ENCODE measurements around the gene PTCH1.

DNA sequence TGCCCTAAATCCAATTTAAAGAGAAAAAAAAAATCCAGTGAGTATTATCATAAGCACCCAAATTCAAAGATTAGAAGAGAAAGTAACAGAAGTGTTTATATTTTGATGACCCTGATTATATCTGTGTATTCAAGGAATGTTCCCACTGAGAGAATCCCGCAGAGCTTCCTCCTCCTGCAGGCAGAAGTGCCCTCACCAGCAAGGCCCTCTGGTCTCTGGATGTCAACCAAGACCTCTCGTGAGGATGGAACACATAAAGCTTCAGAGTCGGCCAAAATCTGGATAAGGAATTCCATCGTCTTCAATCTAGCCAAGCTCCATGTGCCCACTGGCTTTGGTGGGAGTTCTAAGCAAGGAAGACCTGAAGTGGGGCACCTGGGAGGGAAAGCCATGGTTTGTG lies 18.1 kb downstream of the PTCH1 start:
- TF ChIP-seq, protein P1, sequence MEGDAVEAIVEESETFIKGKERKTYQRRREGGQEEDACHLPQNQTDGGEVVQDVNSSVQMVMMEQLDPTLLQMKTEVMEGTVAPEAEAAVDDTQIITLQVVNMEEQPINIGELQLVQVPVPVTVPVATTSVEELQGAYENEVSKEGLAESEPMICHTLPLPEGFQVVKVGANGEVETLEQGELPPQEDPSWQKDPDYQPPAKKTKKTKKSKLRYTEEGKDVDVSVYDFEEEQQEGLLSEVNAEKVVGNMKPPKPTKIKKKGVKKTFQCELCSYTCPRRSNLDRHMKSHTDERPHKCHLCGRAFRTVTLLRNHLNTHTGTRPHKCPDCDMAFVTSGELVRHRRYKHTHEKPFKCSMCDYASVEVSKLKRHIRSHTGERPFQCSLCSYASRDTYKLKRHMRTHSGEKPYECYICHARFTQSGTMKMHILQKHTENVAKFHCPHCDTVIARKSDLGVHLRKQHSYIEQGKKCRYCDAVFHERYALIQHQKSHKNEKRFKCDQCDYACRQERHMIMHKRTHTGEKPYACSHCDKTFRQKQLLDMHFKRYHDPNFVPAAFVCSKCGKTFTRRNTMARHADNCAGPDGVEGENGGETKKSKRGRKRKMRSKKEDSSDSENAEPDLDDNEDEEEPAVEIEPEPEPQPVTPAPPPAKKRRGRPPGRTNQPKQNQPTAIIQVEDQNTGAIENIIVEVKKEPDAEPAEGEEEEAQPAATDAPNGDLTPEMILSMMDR (IDR thresholded peaks at IDR 0.05): no peak
- TF ChIP-seq POLR2AphosphoS5 (IDR thresholded peaks at IDR 0.05; ENCODE audit: insufficient read depth in 1 of 2, low read depth in 1 of 2) (no peak), POLR2A (IDR thresholded peaks at IDR 0.05) (no peak)
